WTC11 (cell line): ENCODE measurements around the gene ZC3H7B. TPM values are rescaled to one million over a fixed set of nuclear protein-coding genes. Genes with fewer than 3 reads are reported as not detected.

ENCODE experiments used
- ATAC-seq: fragments of 200-7000 bp; cut with Tn5 transposase; 2 replicates; pipeline ENCODE4 v1.10.0; 2021; ENCODE audit warnings: mild to moderate bottlenecking, moderate library complexity
- CTCF ChIA-PET: fragments of 300-600 bp; sonication (Branson Sonifier 250); formaldehyde crosslinking; loops from one replicate; lab custom pipeline; 2021; ENCODE audit warnings: antibody characterized with exemption; lab: Charles Lee
- POLR2A ChIA-PET: fragments of 350-600 bp; sonication (Branson Sonifier 250); formaldehyde crosslinking; loops from one replicate; lab custom pipeline; 2021; ENCODE audit warnings: antibody characterized with exemption; lab: Charles Lee
- DNase-seq: peaks from one replicate; pipeline ENCODE4 v3.0.0; 2021; ENCODE audit warnings: low spot score
- H3K27ac Mint-ChIP-seq: 2 replicates; pipeline ENCODE4 v1.8.0; 2021; ENCODE audit warnings: mixed read lengths
- H3K27me3 Mint-ChIP-seq: 2 replicates; pipeline ENCODE4 v1.8.0; 2021; ENCODE audit warnings: low read depth, mild to moderate bottlenecking, moderate library complexity, mixed read lengths
- H3K36me3 Mint-ChIP-seq: 2 replicates; pipeline ENCODE4 v1.8.0; 2021; ENCODE audit warnings: mixed read lengths
- H3K4me1 Mint-ChIP-seq: 2 replicates; pipeline ENCODE4 v1.8.0; 2022; ENCODE audit warnings: mixed read lengths
- H3K4me3 Mint-ChIP-seq: 2 replicates; pipeline ENCODE4 v1.8.0; 2021; ENCODE audit warnings: mild to moderate bottlenecking, moderate library complexity, mixed read lengths
- H3K9me3 Mint-ChIP-seq: 2 replicates; pipeline ENCODE4 v1.8.0; 2021; ENCODE audit warnings: mixed read lengths
- CREM ChIP-seq: sonication (generic); formaldehyde crosslinking; IDR thresholded peaks from 2 replicates; pipeline ENCODE4 v1.8.1; 2022; ENCODE audit warnings: mild to moderate bottlenecking, missing genetic modification reagents, moderate library complexity
- ELF4 ChIP-seq: sonication (generic); formaldehyde crosslinking; IDR thresholded peaks from 2 replicates; pipeline ENCODE4 v1.8.1; 2022; ENCODE audit warnings: low read depth, mild to moderate bottlenecking, moderate library complexity, missing genetic modification reagents
- EMX1 ChIP-seq: fragments of 250-450 bp; sonication (Bioruptor Pico); IDR thresholded peaks from 2 replicates; pipeline ENCODE4 v1.8.0; 2021; ENCODE audit warnings: mild to moderate bottlenecking
- ESRRA ChIP-seq: sonication (generic); formaldehyde crosslinking; IDR thresholded peaks from 2 replicates; pipeline ENCODE4 v1.8.1; 2022; ENCODE audit warnings: mild to moderate bottlenecking, missing genetic modification reagents, borderline replicate concordance
- ETV6 ChIP-seq: sonication (generic); formaldehyde crosslinking; IDR thresholded peaks from 2 replicates; pipeline ENCODE4 v1.8.1; 2022; ENCODE audit warnings: mild to moderate bottlenecking, missing genetic modification reagents
- FOXJ3 ChIP-seq: sonication (generic); formaldehyde crosslinking; IDR thresholded peaks from 2 replicates; pipeline ENCODE4 v1.9.0; 2021; ENCODE audit warnings: missing genetic modification reagents, mild to moderate bottlenecking, borderline replicate concordance
- FOXP1 ChIP-seq: sonication (generic); formaldehyde crosslinking; IDR thresholded peaks from 2 replicates; pipeline ENCODE4 v1.8.0; 2022; ENCODE audit warnings: missing genetic modification reagents, mild to moderate bottlenecking, moderate library complexity, borderline replicate concordance
- JAZF1 ChIP-seq: fragments of 250-450 bp; sonication (Bioruptor Pico); IDR thresholded peaks from 2 replicates; pipeline ENCODE4 v1.9.0; 2021; ENCODE audit warnings: moderate library complexity, mild to moderate bottlenecking, inconsistent platforms
- RORB ChIP-seq: fragments of 250-450 bp; sonication (Bioruptor Pico); IDR thresholded peaks from 2 replicates; pipeline ENCODE4 v1.9.0; 2021; ENCODE audit warnings: mild to moderate bottlenecking
- SMAD4 ChIP-seq: sonication (generic); formaldehyde crosslinking; IDR thresholded peaks from 2 replicates; pipeline ENCODE4 v1.8.0; 2022; ENCODE audit warnings: mild to moderate bottlenecking, missing genetic modification reagents
- TP53 ChIP-seq: sonication (generic); formaldehyde crosslinking; IDR thresholded peaks from 2 replicates; pipeline ENCODE4 v1.8.1; 2023; ENCODE audit warnings: mild to moderate bottlenecking, missing genetic modification reagents
- ZNF121 ChIP-seq: sonication (generic); formaldehyde crosslinking; IDR thresholded peaks from 2 replicates; pipeline ENCODE4 v1.8.0; 2023; ENCODE audit warnings: missing genetic modification reagents
- ZNF219 ChIP-seq: sonication (generic); formaldehyde crosslinking; IDR thresholded peaks from 2 replicates; pipeline ENCODE4 v1.8.0; 2023; ENCODE audit warnings: missing genetic modification reagents, mild to moderate bottlenecking, borderline replicate concordance
- ZNF232 ChIP-seq: sonication (generic); formaldehyde crosslinking; IDR thresholded peaks from 2 replicates; pipeline ENCODE4 v1.8.0; 2022; ENCODE audit warnings: mild to moderate bottlenecking, missing genetic modification reagents
- total RNA-seq: library from RNA; stranded (reverse); gene quantifications from 3 replicates; pipeline ENCODE4 v1.2.3, GENCODE V29; 2021
- TF ChIP-seq, protein P1 (sequence below): sonication (generic); formaldehyde crosslinking; IDR thresholded peaks from 2 replicates; pipeline ENCODE4 v1.8.0; 2023; ENCODE audit warnings: missing genetic modification reagents
- TF ChIP-seq, protein P2 (sequence below): sonication (generic); formaldehyde crosslinking; IDR thresholded peaks from 2 replicates; pipeline ENCODE4 v1.8.0; 2022; ENCODE audit warnings: mild to moderate bottlenecking, missing genetic modification reagents
- TF ChIP-seq, protein P3 (sequence below): fragments of 200-600 bp; IDR thresholded peaks from 2 replicates; pipeline ENCODE4 v1.8.0; 2022; ENCODE audit warnings: antibody characterized with exemption
- TF ChIP-seq, protein P4 (sequence below): fragments of 250-450 bp; sonication (Bioruptor Pico); IDR thresholded peaks from 2 replicates; pipeline ENCODE4 v1.8.0; 2021; ENCODE audit warnings: mild to moderate bottlenecking
- TF ChIP-seq, protein P5 (sequence below): sonication (generic); formaldehyde crosslinking; IDR thresholded peaks from 2 replicates; pipeline ENCODE4 v1.8.1; 2022; ENCODE audit warnings: missing genetic modification reagents, borderline replicate concordance
- TF ChIP-seq, protein P6 (sequence below): sonication (generic); formaldehyde crosslinking; IDR thresholded peaks from 2 replicates; pipeline ENCODE4 v1.8.1; 2022; ENCODE audit warnings: low read depth, missing genetic modification reagents, borderline replicate concordance
- TF ChIP-seq, protein P7 (sequence below): fragments of 250-450 bp; sonication (Bioruptor Pico); conservative IDR thresholded peaks from 2 replicates; pipeline ENCODE4 v1.9.0; 2021; ENCODE audit warnings: mild to moderate bottlenecking

The ZC3H7B gene
- total RNA-seq, 1 experiment from 2014 or later = 64.7 TPM

DNA sequence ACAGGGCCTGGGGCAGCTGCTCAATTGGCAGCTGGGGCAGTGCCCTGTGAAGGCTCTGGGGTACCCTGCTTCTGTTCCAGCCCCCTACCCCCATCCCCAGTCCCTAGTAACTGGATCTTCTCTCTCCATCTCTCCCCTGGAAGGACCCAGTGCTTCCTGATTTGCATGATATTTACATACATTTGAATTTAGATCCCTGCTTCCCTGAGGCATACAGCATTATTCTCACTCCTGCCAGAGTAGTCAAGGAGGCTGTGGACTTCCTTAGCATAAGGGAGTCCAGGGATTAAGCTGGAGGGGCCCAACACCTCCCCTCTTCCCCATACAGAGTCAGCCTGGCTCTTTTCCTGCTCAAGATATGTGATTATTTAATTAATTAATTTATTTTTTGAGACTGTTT, 105.1 kb downstream of the ZC3H7B start:
- Mint-ChIP-seq H3K4me1 (peaks cover 7% of the 10 kb centered on the region), H3K27ac (no peak overlapping the region), H3K27me3 (no peaks in the 10 kb centered on the region), H3K36me3 (no peaks in the 10 kb centered on the region), H3K9me3 (no peaks in the 10 kb centered on the region), H3K4me3 (no peak overlapping the region)
- CTCF ChIA-PET = interaction anchor here (1.5 kb wide), 1 partner anchor 120 kb away, joined by 4 read pairs; no protein-coding TSS in a partner anchor
- ATAC-seq (no peak), DNase-seq (no peak)
- POLR2A ChIA-PET = no interaction called here
- TF ChIP-seq, protein P1, sequence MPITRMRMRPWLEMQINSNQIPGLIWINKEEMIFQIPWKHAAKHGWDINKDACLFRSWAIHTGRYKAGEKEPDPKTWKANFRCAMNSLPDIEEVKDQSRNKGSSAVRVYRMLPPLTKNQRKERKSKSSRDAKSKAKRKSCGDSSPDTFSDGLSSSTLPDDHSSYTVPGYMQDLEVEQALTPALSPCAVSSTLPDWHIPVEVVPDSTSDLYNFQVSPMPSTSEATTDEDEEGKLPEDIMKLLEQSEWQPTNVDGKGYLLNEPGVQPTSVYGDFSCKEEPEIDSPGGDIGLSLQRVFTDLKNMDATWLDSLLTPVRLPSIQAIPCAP (CRISPR knock-in tag) = no peak
- no peak for TF ChIP-seq FOXJ3 (CRISPR knock-in tag)
- no peak for TF ChIP-seq ZNF121 (CRISPR knock-in tag)

DNA sequence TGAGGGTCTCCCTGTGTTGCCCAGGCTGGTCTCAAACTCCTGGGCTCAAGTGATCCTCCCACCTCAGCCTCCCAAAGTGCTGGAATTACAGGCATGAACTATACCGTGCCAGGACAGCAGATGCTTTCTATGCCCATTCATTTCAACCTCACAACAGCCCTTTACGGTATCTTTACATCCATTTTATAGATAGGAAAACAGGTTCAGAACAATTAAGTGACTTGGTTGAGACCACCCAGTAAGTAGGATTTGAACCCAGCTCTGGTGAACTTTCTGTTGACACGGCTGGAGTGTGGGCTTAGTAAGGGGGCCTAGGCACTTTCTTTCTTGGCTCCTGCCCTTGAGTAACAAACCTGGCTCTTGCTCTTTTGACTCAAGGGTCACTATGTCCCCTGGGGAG, 106.1 kb downstream of the ZC3H7B start:
- TF ChIP-seq, protein P2, sequence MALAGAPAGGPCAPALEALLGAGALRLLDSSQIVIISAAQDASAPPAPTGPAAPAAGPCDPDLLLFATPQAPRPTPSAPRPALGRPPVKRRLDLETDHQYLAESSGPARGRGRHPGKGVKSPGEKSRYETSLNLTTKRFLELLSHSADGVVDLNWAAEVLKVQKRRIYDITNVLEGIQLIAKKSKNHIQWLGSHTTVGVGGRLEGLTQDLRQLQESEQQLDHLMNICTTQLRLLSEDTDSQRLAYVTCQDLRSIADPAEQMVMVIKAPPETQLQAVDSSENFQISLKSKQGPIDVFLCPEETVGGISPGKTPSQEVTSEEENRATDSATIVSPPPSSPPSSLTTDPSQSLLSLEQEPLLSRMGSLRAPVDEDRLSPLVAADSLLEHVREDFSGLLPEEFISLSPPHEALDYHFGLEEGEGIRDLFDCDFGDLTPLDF (CRISPR knock-in tag) = no peak
- no peak for TF ChIP-seq ETV6 (CRISPR knock-in tag)
- no peak for TF ChIP-seq SMAD4 (CRISPR knock-in tag)
- TF ChIP-seq EMX1 = no peak
- TF ChIP-seq, protein P3, sequence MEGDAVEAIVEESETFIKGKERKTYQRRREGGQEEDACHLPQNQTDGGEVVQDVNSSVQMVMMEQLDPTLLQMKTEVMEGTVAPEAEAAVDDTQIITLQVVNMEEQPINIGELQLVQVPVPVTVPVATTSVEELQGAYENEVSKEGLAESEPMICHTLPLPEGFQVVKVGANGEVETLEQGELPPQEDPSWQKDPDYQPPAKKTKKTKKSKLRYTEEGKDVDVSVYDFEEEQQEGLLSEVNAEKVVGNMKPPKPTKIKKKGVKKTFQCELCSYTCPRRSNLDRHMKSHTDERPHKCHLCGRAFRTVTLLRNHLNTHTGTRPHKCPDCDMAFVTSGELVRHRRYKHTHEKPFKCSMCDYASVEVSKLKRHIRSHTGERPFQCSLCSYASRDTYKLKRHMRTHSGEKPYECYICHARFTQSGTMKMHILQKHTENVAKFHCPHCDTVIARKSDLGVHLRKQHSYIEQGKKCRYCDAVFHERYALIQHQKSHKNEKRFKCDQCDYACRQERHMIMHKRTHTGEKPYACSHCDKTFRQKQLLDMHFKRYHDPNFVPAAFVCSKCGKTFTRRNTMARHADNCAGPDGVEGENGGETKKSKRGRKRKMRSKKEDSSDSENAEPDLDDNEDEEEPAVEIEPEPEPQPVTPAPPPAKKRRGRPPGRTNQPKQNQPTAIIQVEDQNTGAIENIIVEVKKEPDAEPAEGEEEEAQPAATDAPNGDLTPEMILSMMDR = no peak
- TF ChIP-seq, protein P4, sequence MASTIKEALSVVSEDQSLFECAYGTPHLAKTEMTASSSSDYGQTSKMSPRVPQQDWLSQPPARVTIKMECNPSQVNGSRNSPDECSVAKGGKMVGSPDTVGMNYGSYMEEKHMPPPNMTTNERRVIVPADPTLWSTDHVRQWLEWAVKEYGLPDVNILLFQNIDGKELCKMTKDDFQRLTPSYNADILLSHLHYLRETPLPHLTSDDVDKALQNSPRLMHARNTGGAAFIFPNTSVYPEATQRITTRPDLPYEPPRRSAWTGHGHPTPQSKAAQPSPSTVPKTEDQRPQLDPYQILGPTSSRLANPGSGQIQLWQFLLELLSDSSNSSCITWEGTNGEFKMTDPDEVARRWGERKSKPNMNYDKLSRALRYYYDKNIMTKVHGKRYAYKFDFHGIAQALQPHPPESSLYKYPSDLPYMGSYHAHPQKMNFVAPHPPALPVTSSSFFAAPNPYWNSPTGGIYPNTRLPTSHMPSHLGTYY (CRISPR knock-in tag) = no peak
- TF ChIP-seq TP53 (CRISPR knock-in tag) = no peak
- no peak for TF ChIP-seq JAZF1 (CRISPR knock-in tag)
- TF ChIP-seq RORB (CRISPR knock-in tag) = no peak
- TF ChIP-seq, protein P5, sequence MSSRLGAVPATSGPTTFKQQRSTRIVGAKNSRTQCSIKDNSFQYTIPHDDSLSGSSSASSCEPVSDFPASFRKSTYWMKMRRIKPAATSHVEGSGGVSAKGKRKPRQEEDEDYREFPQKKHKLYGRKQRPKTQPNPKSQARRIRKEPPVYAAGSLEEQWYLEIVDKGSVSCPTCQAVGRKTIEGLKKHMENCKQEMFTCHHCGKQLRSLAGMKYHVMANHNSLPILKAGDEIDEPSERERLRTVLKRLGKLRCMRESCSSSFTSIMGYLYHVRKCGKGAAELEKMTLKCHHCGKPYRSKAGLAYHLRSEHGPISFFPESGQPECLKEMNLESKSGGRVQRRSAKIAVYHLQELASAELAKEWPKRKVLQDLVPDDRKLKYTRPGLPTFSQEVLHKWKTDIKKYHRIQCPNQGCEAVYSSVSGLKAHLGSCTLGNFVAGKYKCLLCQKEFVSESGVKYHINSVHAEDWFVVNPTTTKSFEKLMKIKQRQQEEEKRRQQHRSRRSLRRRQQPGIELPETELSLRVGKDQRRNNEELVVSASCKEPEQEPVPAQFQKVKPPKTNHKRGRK (CRISPR knock-in tag) = no peak
- H3K4me1 Mint-ChIP-seq = peaks cover 13% of the 10 kb centered on the region
- no peak overlapping the region for H3K4me3 Mint-ChIP-seq
- ChIA-PET CTCF (interaction anchor here (0.6 to 1.5 kb wide), 2 partner anchors 110 to 119 kb away, joined by 3 to 4 read pairs; no protein-coding TSS in a partner anchor), POLR2A (no interaction called here)
- no peaks in the 10 kb centered on the region for H3K36me3 Mint-ChIP-seq
- ATAC-seq (no peak), DNase-seq (no peak)
- no peak overlapping the region; the same call in 1 of the 2 replicates for H3K27ac Mint-ChIP-seq
- no peaks in the 10 kb centered on the region for H3K9me3 Mint-ChIP-seq
- no peaks in the 10 kb centered on the region for H3K27me3 Mint-ChIP-seq

DNA sequence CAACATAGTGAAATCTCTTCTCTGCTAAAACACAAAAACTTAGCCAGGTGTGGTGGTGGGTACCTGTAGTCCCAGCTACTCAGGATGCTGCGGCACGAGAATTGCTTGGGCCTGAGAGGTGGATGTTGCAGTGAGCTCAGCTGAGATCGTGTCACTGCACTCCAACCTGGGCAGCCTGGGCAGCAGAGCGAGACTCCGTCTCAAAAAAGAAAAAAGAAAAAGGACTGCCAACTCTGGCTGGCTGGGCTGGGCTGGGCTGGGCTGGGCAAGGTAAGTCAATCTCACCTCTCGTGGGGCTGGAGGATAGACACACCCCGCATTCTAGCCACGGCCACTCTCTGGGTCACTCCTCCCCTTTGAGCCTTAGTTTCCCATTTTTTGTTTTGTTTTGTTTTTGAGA, 107.3 kb downstream of the ZC3H7B start:
- ATAC-seq (no peak), DNase-seq (no peak)
- Mint-ChIP-seq H3K4me3 (no peak overlapping the region), H3K27me3 (no peaks in the 10 kb centered on the region), H3K36me3 (no peaks in the 10 kb centered on the region), H3K9me3 (no peaks in the 10 kb centered on the region), H3K27ac (no peak overlapping the region), H3K4me1 (peaks cover 14% of the 10 kb centered on the region)
- CTCF ChIA-PET = interaction anchor here (0.6 to 1.2 kb wide), 4 partner anchors 32 to 1151 kb away, joined by 3 to 4 read pairs (median 4); no protein-coding TSS in a partner anchor
- POLR2A ChIA-PET = interaction anchor here (1.2 kb wide), 1 partner anchor 63 kb away, joined by 4 read pairs; no protein-coding TSS in a partner anchor
- TF ChIP-seq ZNF232 (CRISPR knock-in tag) (no peak), ELF4 (CRISPR knock-in tag) (no peak), ESRRA (CRISPR knock-in tag) (no peak), RORB (CRISPR knock-in tag) (no peak), FOXP1 (CRISPR knock-in tag) (no peak), ZNF219 (no peak), CREM (CRISPR knock-in tag) (no peak)
- TF ChIP-seq, protein P2 (CRISPR knock-in tag) = no peak
- TF ChIP-seq, protein P6, sequence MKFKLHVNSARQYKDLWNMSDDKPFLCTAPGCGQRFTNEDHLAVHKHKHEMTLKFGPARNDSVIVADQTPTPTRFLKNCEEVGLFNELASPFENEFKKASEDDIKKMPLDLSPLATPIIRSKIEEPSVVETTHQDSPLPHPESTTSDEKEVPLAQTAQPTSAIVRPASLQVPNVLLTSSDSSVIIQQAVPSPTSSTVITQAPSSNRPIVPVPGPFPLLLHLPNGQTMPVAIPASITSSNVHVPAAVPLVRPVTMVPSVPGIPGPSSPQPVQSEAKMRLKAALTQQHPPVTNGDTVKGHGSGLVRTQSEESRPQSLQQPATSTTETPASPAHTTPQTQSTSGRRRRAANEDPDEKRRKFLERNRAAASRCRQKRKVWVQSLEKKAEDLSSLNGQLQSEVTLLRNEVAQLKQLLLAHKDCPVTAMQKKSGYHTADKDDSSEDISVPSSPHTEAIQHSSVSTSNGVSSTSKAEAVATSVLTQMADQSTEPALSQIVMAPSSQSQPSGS (CRISPR knock-in tag) = no peak
- TF ChIP-seq, protein P7, sequence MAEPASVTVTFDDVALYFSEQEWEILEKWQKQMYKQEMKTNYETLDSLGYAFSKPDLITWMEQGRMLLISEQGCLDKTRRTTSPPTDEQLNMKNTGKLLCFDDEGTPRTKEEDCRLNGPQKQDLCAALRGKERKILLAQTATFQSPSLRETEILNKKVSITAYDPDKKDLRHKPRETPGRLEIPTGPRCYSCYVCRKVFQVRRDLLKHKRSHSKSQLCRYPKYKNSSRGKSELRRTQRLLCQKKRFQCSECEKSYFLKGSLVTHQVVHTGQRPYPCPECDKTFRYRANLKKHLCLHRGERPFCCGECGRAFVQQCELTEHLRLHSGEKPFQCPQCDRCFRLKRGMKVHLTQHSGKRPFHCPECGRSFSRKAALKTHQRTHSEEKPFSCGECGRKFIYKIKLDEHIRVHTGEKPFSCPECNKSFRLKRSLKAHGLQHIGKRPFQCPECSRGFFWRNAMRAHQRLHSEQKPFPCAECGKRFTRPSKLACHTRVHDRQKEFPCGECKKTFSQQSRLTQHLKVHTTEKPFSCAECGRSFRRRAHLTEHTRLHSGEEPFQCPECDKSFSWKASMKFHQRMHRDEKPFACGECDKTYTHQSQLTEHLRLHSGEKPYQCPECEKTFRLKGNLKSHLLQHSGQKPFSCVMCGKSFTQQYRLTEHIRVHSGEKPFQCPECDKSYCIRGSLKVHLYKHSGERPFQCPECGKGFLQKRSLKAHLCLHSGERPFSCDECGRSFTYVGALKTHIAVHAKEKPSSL = no peak
